Endothelial cell (in vitro differentiated cells): ENCODE results near the gene TP53I13. TPM values are rescaled to one million over a fixed set of nuclear protein-coding genes. Genes with fewer than 3 reads are reported as not detected.

Source experiments
- DNase-seq: peaks from one replicate; pipeline ENCODE4 v3.0.0; 2021; ENCODE audit warnings: low spot score
- H3K27ac Mint-ChIP-seq: one replicate; pipeline ENCODE4 v1.8.0; 2021; ENCODE audit warnings: mixed read lengths, inconsistent platforms; ENCODE audit not compliant: unreplicated experiment
- H3K27me3 Mint-ChIP-seq: one replicate; pipeline ENCODE4 v1.8.0; 2021; ENCODE audit warnings: mild to moderate bottlenecking, moderate library complexity, mixed read lengths, inconsistent platforms; ENCODE audit not compliant: unreplicated experiment
- H3K36me3 Mint-ChIP-seq: one replicate; pipeline ENCODE4 v1.8.0; 2021; ENCODE audit warnings: mild to moderate bottlenecking, low read depth, mixed read lengths, inconsistent platforms; ENCODE audit not compliant: unreplicated experiment
- H3K4me1 Mint-ChIP-seq: one replicate; pipeline ENCODE4 v1.8.0; 2021; ENCODE audit warnings: mild to moderate bottlenecking, mixed read lengths, inconsistent platforms; ENCODE audit not compliant: unreplicated experiment
- H3K4me3 Mint-ChIP-seq: one replicate; pipeline ENCODE4 v1.8.0; 2021; ENCODE audit warnings: mild to moderate bottlenecking, mixed read lengths, inconsistent platforms; ENCODE audit not compliant: unreplicated experiment
- H3K9me3 Mint-ChIP-seq: one replicate; pipeline ENCODE4 v1.8.0; 2021; ENCODE audit warnings: mixed read lengths, inconsistent platforms; ENCODE audit not compliant: unreplicated experiment
- total RNA-seq: library from RNA; stranded (reverse); fragmentation: NEBNext Ultra II Directional; extraction: Animal tissue kit (Norgen Biotek cat#: 25700); gene quantifications from one replicate; pipeline ENCODE4 v1.2.1, GENCODE V29; 2021; ENCODE audit not compliant: unreplicated experiment
- TF ChIP-seq, protein P1 (sequence below): fragments of 200-600 bp; sonication (generic); IDR thresholded peaks from one replicate; pipeline ENCODE4 v1.5.0; 2021; ENCODE audit warnings: antibody characterized with exemption; ENCODE audit not compliant: unreplicated experiment

Gene TP53I13
- total RNA-seq, 1 donor from 2014 or later, result 15.7 TPM

DNA sequence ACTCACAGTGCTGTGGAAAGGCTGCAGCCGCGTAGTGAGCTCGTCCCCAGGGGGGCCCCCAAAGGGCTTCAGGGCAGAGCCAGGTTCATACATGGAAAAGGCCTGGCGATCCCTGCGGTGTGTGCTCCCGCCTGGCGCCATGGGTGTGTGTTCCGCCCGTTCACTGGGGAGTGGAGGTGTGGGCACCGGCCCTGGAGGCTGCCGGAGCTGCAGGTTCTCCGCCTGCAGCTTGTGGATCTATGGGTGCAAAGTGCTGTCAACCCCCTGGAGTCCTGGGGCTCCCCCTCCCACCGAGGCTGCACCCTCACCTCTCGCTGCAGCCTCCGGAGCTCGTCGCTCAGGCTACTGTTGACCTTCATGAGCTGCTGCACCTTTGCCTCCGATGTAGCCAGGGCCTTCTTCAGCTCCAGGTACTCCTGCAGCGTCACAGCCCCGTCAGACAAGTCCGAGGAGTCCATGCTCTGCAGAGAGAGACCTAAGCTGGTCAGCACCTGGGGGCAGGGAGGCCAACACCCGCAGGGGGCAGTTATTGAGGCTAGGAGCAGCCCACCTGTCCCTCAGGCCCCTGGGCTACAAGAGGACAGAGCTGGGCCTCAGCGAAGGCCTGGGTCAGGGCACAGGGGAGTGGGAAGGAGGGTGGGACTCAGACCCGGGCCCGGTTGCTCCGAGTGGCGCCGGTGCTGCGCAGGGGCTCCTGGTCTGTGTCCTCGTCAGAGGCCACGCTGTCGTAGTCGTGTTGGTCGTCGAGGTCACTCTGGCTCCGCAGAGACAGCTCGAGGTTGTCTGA lies 7.9 kb downstream of the TP53I13 start:
- no peak overlapping the region for H3K27ac Mint-ChIP-seq
- H3K36me3 Mint-ChIP-seq, result peaks cover 36% of the 10 kb centered on the region
- H3K9me3 Mint-ChIP-seq, result no peaks in the 10 kb centered on the region
- peaks cover 24% of the 10 kb centered on the region for H3K27me3 Mint-ChIP-seq
- peaks cover 3% of the 10 kb centered on the region for H3K4me1 Mint-ChIP-seq
- TF ChIP-seq, protein P1, sequence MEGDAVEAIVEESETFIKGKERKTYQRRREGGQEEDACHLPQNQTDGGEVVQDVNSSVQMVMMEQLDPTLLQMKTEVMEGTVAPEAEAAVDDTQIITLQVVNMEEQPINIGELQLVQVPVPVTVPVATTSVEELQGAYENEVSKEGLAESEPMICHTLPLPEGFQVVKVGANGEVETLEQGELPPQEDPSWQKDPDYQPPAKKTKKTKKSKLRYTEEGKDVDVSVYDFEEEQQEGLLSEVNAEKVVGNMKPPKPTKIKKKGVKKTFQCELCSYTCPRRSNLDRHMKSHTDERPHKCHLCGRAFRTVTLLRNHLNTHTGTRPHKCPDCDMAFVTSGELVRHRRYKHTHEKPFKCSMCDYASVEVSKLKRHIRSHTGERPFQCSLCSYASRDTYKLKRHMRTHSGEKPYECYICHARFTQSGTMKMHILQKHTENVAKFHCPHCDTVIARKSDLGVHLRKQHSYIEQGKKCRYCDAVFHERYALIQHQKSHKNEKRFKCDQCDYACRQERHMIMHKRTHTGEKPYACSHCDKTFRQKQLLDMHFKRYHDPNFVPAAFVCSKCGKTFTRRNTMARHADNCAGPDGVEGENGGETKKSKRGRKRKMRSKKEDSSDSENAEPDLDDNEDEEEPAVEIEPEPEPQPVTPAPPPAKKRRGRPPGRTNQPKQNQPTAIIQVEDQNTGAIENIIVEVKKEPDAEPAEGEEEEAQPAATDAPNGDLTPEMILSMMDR, result no peak
- DNase-seq, result no peak
- H3K4me3 Mint-ChIP-seq, result no peak overlapping the region

DNA sequence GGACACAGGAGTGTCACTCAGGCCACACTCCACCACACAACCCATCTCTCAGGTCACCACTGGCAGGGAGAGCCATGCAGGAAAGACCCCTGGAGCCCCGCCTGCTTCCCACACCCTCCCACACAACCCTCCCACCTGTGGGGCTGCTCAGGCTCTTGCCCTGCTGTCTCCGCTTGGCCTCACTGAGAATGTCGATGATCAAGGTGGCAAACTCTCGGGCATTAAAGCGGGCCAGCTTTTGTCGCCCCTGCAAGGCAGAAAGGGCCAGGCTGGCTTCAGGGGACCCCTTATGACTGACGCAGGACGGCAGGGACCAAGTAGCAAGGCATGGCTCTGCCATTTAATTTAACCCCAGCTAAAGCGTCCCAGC lies 8.5 kb downstream of the TP53I13 start:
- H3K27ac Mint-ChIP-seq, result no peak overlapping the region
- TF ChIP-seq, protein P1, result no peak
- H3K4me1 Mint-ChIP-seq, result peaks cover 3% of the 10 kb centered on the region

DNA sequence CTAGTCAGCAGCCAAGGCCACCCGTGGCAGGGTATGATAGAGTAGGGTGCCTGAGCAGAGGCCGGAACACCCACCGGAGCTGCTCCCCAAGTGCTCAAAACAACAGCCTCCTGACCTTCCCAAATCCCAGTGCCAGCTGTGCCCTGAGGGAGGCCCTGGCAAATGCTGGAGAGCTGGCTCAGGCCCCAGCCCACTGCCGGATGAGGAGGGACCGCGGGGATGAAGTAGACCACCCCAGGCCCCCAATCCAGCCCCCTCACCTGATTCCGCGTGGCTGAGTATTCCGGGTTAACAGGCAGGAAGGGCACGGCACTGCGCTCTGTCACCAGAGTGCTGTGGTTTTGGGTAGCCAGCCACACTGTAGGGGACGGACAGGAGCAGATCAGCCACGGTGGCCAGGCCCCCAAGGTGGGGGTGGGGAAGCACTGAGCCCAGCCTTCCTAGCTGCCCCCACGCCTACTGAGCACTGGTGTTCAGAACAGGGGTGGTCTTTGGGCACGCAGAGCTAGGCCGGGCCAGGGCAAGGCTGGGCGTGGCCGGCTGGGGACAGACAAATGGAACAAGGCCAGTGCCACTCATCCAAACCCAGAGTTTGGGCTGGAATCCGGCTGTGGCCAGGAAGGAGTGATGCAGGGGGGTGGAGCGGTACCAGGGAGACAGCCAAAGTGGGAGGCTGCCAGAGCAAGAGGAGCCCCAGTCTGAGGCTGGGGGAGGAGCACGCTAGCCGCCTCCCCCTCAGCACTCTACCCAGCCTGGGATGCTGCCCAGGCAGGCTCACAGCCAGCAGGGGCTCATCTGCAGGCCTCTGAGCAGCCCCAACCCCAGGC lies 9.1 kb downstream of the TP53I13 start:
- Mint-ChIP-seq H3K9me3 (no peaks in the 10 kb centered on the region), H3K4me1 (peaks cover 3% of the 10 kb centered on the region), H3K36me3 (peaks cover 41% of the 10 kb centered on the region), H3K4me3 (peak overlapping the region; percentile 47), H3K27me3 (peaks cover 24% of the 10 kb centered on the region), H3K27ac (no peak overlapping the region)
- TF ChIP-seq, protein P1, result no peak
- DNase-seq, result no peak

More for the DNA sequence above, 8.5 kb downstream of the TP53I13 start:
- Mint-ChIP-seq H3K4me3 (no peak overlapping the region), H3K9me3 (no peaks in the 10 kb centered on the region), H3K36me3 (peaks cover 36% of the 10 kb centered on the region), H3K27me3 (peaks cover 24% of the 10 kb centered on the region)
- no peak for DNase-seq

DNA sequence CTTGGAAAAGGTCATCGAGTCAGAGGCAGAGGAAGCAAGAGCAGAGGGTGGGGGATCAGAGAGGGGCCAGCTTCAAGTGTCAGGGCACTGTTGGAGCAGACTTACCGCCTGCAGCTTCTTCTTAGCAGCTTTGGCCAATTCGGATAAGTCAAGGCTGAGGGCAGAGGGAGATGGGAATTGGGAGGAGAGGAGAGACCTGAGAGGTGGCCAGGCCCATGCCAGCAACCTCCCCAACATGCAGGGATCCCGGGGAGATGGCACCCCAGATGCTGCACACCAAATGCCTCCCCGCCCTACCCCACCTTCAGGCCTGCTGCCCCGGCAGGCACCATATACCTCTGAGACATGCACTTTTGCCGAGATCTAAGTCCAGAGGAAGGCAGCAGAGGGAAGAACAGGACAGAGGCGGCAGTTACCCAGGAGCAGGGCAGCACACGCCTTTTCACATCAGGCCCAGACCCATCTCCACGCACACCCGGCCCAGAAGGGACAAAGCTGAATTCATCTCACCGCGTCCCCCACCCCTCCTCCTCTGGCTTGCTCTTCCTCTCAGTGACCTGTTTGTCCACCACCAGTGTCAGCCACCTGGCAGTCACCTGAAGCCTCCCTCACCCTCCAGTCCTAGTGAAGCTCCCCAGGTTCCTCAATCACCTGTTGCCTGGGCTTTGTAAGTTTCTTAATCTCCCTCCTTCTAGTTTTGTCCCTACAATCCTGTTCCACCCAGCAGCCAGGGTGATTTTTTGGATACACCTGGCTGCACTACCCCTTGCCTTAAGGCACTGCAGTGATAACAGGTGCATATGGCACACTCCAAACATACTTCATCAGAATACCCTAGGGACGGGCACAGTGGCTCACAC lies 10.4 kb downstream of the TP53I13 start:
- Mint-ChIP-seq H3K4me3 (peak overlapping the region; percentile 47), H3K4me1 (peaks cover 7% of the 10 kb centered on the region), H3K36me3 (peaks cover 39% of the 10 kb centered on the region), H3K27me3 (peaks cover 23% of the 10 kb centered on the region), H3K27ac (no peak overlapping the region), H3K9me3 (no peaks in the 10 kb centered on the region)
- DNase-seq, result no peak
- TF ChIP-seq, protein P1, result no peak
